Esophagus muscularis mucosa (tissue), 3 donors: ENCODE measurements around the gene GPR160.

Experiments used
- POLR2AphosphoS5 ChIP-seq, 2 donors: sonication (generic); formaldehyde crosslinking; IDR thresholded peaks; one replicate each; pipeline ENCODE4 v1.6.1; 2017; ENCODE audit warnings: antibody characterized with exemption in 2 of 2
- TF ChIP-seq, protein P1 (sequence below), 3 experiments: fragments of 200-600 bp in 2 of 3; fragments of 450-650 bp in 1 of 3; sonication (generic) in 2 of 3; IDR thresholded peaks; one replicate each; pipeline ENCODE4 v1.5.1; 2017 to 2019; ENCODE audit warnings: antibody characterized with exemption in 3 of 3, mild to moderate bottlenecking in 2 of 3, moderate library complexity in 1 of 3

DNA sequence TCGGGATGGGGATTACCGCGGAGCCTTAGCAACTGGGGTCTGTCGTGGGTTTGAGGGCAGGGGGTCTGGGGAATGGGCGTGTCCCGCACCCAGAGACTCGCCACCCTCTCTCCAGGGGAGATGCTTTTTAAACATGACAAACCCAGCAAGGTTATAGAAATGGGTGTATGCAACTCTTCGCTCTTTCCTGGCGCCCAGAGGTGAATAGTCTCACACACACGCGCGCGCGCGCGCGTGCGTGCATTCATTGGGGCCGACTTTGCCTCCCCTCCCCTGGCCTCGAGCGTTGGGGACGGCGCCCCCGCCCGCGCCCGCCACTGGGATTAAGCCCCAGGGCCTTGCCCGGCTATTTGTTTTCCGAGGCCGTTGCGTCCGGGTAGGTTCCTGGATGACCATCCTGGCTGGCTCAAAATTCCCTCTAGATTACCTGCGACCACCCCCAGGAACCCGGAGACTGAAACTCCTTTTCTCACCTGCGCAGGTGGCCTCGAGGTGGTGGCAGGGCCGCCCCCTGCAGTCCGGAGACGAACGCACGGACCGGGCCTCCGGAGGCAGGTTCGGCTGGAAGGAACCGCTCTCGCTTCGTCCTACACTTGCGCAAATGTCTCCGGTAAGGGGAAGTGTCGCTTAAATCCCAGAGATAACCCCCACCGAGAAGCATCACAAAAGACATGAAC, 777 bp downstream of the GPR160 start:
- TF ChIP-seq, protein P1, sequence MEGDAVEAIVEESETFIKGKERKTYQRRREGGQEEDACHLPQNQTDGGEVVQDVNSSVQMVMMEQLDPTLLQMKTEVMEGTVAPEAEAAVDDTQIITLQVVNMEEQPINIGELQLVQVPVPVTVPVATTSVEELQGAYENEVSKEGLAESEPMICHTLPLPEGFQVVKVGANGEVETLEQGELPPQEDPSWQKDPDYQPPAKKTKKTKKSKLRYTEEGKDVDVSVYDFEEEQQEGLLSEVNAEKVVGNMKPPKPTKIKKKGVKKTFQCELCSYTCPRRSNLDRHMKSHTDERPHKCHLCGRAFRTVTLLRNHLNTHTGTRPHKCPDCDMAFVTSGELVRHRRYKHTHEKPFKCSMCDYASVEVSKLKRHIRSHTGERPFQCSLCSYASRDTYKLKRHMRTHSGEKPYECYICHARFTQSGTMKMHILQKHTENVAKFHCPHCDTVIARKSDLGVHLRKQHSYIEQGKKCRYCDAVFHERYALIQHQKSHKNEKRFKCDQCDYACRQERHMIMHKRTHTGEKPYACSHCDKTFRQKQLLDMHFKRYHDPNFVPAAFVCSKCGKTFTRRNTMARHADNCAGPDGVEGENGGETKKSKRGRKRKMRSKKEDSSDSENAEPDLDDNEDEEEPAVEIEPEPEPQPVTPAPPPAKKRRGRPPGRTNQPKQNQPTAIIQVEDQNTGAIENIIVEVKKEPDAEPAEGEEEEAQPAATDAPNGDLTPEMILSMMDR (IDR thresholded peaks at IDR 0.05): no peak
- TF ChIP-seq POLR2AphosphoS5 (IDR thresholded peaks at IDR 0.05): no peak
